Lung (tissue), 12 donors: ENCODE data around the gene ZNF580. TPM values are rescaled to one million over a fixed set of nuclear protein-coding genes. Genes with fewer than 3 reads are reported as not detected.

Experiments
- ATAC-seq: fragments of 200-7000 bp; cut with Tn5 transposase; one replicate; pipeline ENCODE4 v1.9.1; 2020; ENCODE audit warnings: moderate number of reproducible peaks; ENCODE audit not compliant: insufficient read depth, low FRiP score
- DNase-seq, 3 donors: peaks; one replicate each; pipeline ENCODE4 v3.0.0-alpha.2; 2013 to 2017
- H3K27ac ChIP-seq, 2 donors: one replicate each; pipeline ENCODE4 v1.5.1; 2013; ENCODE audit warnings: mild to moderate bottlenecking in 2 of 2, moderate library complexity in 2 of 2, control low read depth in 1 of 2, inconsistent platforms in 1 of 2, low read depth in 1 of 2, low read length in 1 of 2
- H3K27me3 ChIP-seq, 3 donors: one replicate each; pipeline ENCODE4 v1.5.1; 2013; ENCODE audit warnings: low read length in 2 of 3; ENCODE audit not compliant: control insufficient read depth in 3 of 3, insufficient read depth in 3 of 3
- H3K36me3 ChIP-seq, 4 donors: one replicate each; pipeline ENCODE4 v1.5.1; 2013; ENCODE audit warnings: low read length in 4 of 4, mild to moderate bottlenecking in 1 of 4, moderate library complexity in 1 of 4; ENCODE audit not compliant: control insufficient read depth in 4 of 4, insufficient read depth in 4 of 4
- H3K4me1 ChIP-seq, 5 donors: one replicate each; pipeline ENCODE4 v1.5.1; 2013; ENCODE audit warnings: low read length in 5 of 5, mild to moderate bottlenecking in 2 of 5, moderate library complexity in 1 of 5; ENCODE audit not compliant: control insufficient read depth in 5 of 5, insufficient read depth in 5 of 5
- H3K4me3 ChIP-seq: one replicate; pipeline ENCODE4 v1.5.1; 2013; ENCODE audit warnings: mild to moderate bottlenecking, control low read depth, moderate library complexity
- H3K9ac ChIP-seq, 2 donors: one replicate each; pipeline ENCODE4 v1.5.1; 2013; ENCODE audit warnings: low read length in 2 of 2, control low read depth in 1 of 2; ENCODE audit not compliant: insufficient read depth in 1 of 2
- H3K9me3 ChIP-seq, 4 donors: one replicate each; pipeline ENCODE4 v1.5.1; 2013; ENCODE audit warnings: low read length in 3 of 4, mild to moderate bottlenecking in 1 of 4, moderate library complexity in 1 of 4; ENCODE audit not compliant: control insufficient read depth in 4 of 4, insufficient read depth in 3 of 4
- WGBS, 2 donors: extraction: QIAGEN DNeasy Blood & Tissue Kit; methylation state at CpG; one replicate each; pipeline ENCODE4 v1.1.7; 2013; 5-methylcytosine and 5-hydroxymethylcytosine counted together
- polyA plus RNA-seq, 2 donors: library from polyadenylated mRNA; stranded (reverse); fragments of 200-250 nt; gene quantifications; one replicate each; pipeline ENCODE4 v1.2.1, GENCODE V29; 2013
- total RNA-seq, 2 donors: library from RNA; depleted of rRNA in 1 of 2; stranded (reverse); fragments of >200 nt in 1 of 2; gene quantifications; one replicate each; pipeline ENCODE4 v1.2.1, GENCODE V29; 2014 to 2021
- TF ChIP-seq, protein P1 (sequence below): IDR thresholded peaks from 2 replicates; pipeline ENCODE4 v1.5.1; 2012; ENCODE audit warnings: mild to moderate bottlenecking; ENCODE audit errors: control extremely low read depth, extremely low read depth
- donor health status: control.
- donor health status: control.
- donor health status: Bipolar disorder and iron deficiency.
- donor health status: healthy.
- donor health status: DM: yes; HTN: yes; CAD: no.

Gene ZNF580
- total and polyA plus RNA-seq, 4 donors = 11.1 to 41.3 (median 30.8) TPM

DNA sequence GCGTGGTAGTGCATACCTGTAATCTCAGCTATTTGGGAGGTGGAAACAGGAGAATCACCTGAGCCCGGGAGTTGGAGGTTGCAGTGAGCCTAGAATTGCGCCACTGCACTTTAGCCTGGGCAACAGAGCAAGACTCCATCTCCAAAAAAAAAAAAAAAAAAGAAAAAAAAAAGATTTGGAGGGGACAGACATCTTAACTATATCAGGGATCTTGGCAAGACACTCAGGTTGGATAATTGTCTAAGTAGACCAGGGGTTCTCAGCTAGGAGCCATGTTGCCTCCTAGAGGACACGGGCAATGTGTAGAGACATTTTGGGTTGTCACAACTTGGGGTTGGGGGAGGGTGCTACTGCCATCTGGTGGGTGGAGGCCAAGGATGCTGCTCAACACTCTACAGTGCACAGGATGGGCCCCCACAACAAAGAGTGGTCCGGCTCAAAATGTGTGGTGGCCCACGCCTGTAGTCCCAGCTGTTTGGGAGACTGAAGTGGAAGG is 1.9 kb upstream of the ZNF580 start:
- TF ChIP-seq, protein P1, sequence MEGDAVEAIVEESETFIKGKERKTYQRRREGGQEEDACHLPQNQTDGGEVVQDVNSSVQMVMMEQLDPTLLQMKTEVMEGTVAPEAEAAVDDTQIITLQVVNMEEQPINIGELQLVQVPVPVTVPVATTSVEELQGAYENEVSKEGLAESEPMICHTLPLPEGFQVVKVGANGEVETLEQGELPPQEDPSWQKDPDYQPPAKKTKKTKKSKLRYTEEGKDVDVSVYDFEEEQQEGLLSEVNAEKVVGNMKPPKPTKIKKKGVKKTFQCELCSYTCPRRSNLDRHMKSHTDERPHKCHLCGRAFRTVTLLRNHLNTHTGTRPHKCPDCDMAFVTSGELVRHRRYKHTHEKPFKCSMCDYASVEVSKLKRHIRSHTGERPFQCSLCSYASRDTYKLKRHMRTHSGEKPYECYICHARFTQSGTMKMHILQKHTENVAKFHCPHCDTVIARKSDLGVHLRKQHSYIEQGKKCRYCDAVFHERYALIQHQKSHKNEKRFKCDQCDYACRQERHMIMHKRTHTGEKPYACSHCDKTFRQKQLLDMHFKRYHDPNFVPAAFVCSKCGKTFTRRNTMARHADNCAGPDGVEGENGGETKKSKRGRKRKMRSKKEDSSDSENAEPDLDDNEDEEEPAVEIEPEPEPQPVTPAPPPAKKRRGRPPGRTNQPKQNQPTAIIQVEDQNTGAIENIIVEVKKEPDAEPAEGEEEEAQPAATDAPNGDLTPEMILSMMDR = no peak
- WGBS, 2 donors = 81 to 85% methylated on average over 6 of the region's 6 CpGs
- DNase-seq = peak in 1 of 3 donors; percentile 18

DNA sequence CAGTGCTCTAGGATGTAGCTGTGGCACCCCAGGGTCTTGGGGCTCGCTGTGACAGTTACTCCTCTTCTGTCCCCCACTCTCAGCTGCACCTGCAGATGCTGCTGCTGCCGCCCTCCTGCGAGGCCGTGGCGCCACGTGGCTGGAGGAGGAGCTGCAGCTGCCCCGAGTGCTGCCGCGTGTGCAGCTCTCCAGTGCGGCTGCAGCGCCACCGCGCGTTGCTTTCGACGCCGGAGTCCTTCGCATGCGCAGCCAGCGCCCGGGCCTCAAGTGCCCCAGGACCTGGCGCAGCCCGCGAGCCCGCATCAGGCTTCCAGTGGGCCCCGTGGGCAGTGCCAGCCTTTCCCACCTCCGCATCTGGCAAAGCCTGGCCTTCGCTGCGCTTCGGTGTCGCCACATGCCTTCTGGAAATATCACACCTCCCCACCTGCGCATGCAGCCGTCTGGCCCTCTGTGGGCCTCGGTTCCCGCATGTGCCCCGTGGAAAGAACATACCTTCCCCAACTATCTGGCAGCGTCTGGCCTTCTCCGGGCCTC is 692 bp upstream of the ZNF580 start:
- TF ChIP-seq, protein P1 = peak; percentile 27
- peak; percentile 72 to 78 (median 74) for DNase-seq
- no peaks in the 10 kb centered on the region for H3K9me3 ChIP-seq
- H3K4me3 ChIP-seq = peak overlapping the region; percentile 10
- peak overlapping the region; percentile 17 to 26 for H3K9ac ChIP-seq
- H3K27me3 ChIP-seq = no peaks in the 10 kb centered on the region
- peak overlapping the region; percentile 85 to 90 for H3K27ac ChIP-seq
- peaks cover 18 to 41% (median 21%) of the 10 kb centered on the region in 5 donors for H3K4me1 ChIP-seq
- 20 to 28% methylated on average over 38 of the region's 38 CpGs for WGBS, 2 donors
- peak; percentile 24 for ATAC-seq
- H3K36me3 ChIP-seq = peaks cover 0 to 9% (median 4%) of the 10 kb centered on the region in 4 donors

More for the DNA sequence above, 1.9 kb upstream of the ZNF580 start:
- peak overlapping the region in 1 of 2 donors; percentile 13 for H3K27ac ChIP-seq
- ATAC-seq = no peak
- H3K4me3 ChIP-seq = no peak overlapping the region
- no peak overlapping the region for H3K9ac ChIP-seq
- no peaks in the 10 kb centered on the region for H3K9me3 ChIP-seq
- no peaks in the 10 kb centered on the region for H3K27me3 ChIP-seq
- peaks cover 0 to 3% (median under 1%) of the 10 kb centered on the region in 4 donors for H3K36me3 ChIP-seq
- H3K4me1 ChIP-seq = peaks cover 11 to 35% (median 21%) of the 10 kb centered on the region in 5 donors

- 0 to 1% methylated on average over 25 of the region's 25 CpGs for WGBS, 2 donors
- Histone ChIP-seq H3K4me1 (peaks cover 7 to 29% (median 17%) of the 10 kb centered on the region in 5 donors), H3K9ac (peak overlapping the region; percentile 37 to 55), H3K9me3 (no peaks in the 10 kb centered on the region), H3K27me3 (no peaks in the 10 kb centered on the region), H3K4me3 (peak overlapping the region; percentile 59), H3K36me3 (peaks cover 0 to 13% (median 3%) of the 10 kb centered on the region in 4 donors), H3K27ac (peak overlapping the region; percentile 76 to 90)
- DNase-seq = peak in 1 of 3 donors; percentile 15
- ATAC-seq = no peak
- TF ChIP-seq, protein P1 = no peak
These were observed 787 bp downstream of the ZNF580 start for GRCh38 chr19:55641426-55642152.
